HepG2 (cell line): ENCODE measurements around the gene RPS6KA3. TPM values are rescaled to one million over a fixed set of nuclear protein-coding genes. Genes with fewer than 3 reads are reported as not detected.

Experiments
- ATAC-seq: fragments of 200-7000 bp; cut with Tn5 transposase; 3 replicates; pipeline ENCODE4 v1.9.1; 2020; ENCODE audit warnings: mild to moderate bottlenecking, moderate library complexity
- BruUV-seq: library from RNA; stranded (reverse); fragments of 400-500 nt; replicated peaks from 2 replicates; lab custom pipeline; 2021; lab: Mats Ljungman, UMichigan
- CTCF ChIA-PET: fragments of 300-600 bp; formaldehyde crosslinking; extraction: SDS; loops from one replicate; lab custom pipeline; 2021; ENCODE audit warnings: low total read pairs, inconsistent platforms, low intra/inter-chr PET ratio; lab: Yijun Ruan, JAX
- POLR2A ChIA-PET: fragments of 350-600 bp; sonication (Branson Sonifier 250); formaldehyde crosslinking; loops from one replicate; lab custom pipeline; 2020; ENCODE audit warnings: antibody characterized with exemption, inconsistent platforms; lab: Yijun Ruan, JAX
- DNase-seq: peaks from one replicate; pipeline ENCODE4 v3.0.0-alpha.2; 2015; ENCODE audit warnings: low spot score
- FAIRE-seq: peaks from 3 replicates; lab custom pipeline; 2011; peaks lifted over from hg19 to GRCh38; lab: Jason Lieb, UNC
- H2AFZ ChIP-seq: one replicate; pipeline ENCODE4 v1.6.1; 2011; ENCODE audit warnings: low read length, inconsistent platforms
- H3K27ac ChIP-seq: fragments of 300-600 bp; 3 replicates; pipeline ENCODE4 v1.8.0; 2011; ENCODE audit warnings: mixed run types, mild to moderate bottlenecking, mixed read lengths, low read length, inconsistent platforms; ENCODE audit not compliant: insufficient read depth; ENCODE audit errors: extremely low read length
- H3K27me3 ChIP-seq, 2 experiments: fragments of 200-600 bp in 1 of 2; 2 replicates in 1 of 2; 3 replicates in 1 of 2; pipeline versions ENCODE4 v1.6.0 to v1.8.0; 2011; ENCODE audit warnings: low read length in 2 of 2, mild to moderate bottlenecking in 2 of 2, moderate library complexity in 2 of 2, inconsistent platforms in 1 of 2; ENCODE audit not compliant: insufficient read depth in 2 of 2, control insufficient read depth in 1 of 2
- H3K36me3 ChIP-seq, 2 experiments: fragments of 200-600 bp in 1 of 2; replicated peaks in 1 of 2; 2 replicates in 1 of 2; 3 replicates in 1 of 2; pipeline versions ENCODE4 v1.5.1 to v1.8.0; 2011; ENCODE audit warnings: low read length in 2 of 2, inconsistent platforms in 1 of 2; ENCODE audit not compliant: insufficient read depth in 2 of 2, control insufficient read depth in 1 of 2
- H3K4me1 ChIP-seq: 2 replicates; pipeline ENCODE4 v1.5.1; 2012; ENCODE audit warnings: low read length, inconsistent platforms; ENCODE audit not compliant: insufficient read depth
- H3K4me2 ChIP-seq: 2 replicates; pipeline ENCODE4 v1.6.0; 2011; ENCODE audit warnings: low read depth, low read length, inconsistent platforms
- H3K4me3 ChIP-seq, 3 experiments: fragments of 200-600 bp in 1 of 3; sonication (generic), shearing (Covaris generic) in 1 of 3; replicated peaks in 1 of 3; 2 replicates each; pipeline ENCODE4 v1.5.1; 2011 to 2016; ENCODE audit warnings: low read length in 3 of 3, inconsistent platforms in 2 of 3, low read depth in 2 of 3, mild to moderate bottlenecking in 2 of 3, control low read depth in 1 of 3, mixed read lengths in 1 of 3; ENCODE audit not compliant: insufficient read depth in 1 of 3
- H3K79me2 ChIP-seq: one replicate; pipeline ENCODE4 v1.6.1; 2011; ENCODE audit warnings: low read length, inconsistent platforms; ENCODE audit not compliant: insufficient read depth
- H3K9ac ChIP-seq: 2 replicates; pipeline ENCODE4 v1.6.0; 2011; ENCODE audit warnings: mild to moderate bottlenecking, low read depth, low read length, inconsistent platforms; ENCODE audit not compliant: insufficient read depth
- H3K9me3 ChIP-seq: 2 replicates; pipeline ENCODE4 v1.5.1; 2012; ENCODE audit warnings: mild to moderate bottlenecking, low read length
- H4K20me1 ChIP-seq: 2 replicates; pipeline ENCODE4 v1.6.0; 2011; ENCODE audit warnings: inconsistent platforms, mild to moderate bottlenecking, low read length, moderate library complexity; ENCODE audit not compliant: insufficient read depth
- ARID4A ChIP-seq: sonication (generic); formaldehyde crosslinking; IDR thresholded peaks from 2 replicates; pipeline ENCODE4 v1.5.0; 2020; ENCODE audit warnings: mild to moderate bottlenecking, missing genetic modification reagents, borderline replicate concordance
- FOSL2 ChIP-seq: sonication (generic); formaldehyde crosslinking; IDR thresholded peaks from 2 replicates; pipeline ENCODE4 v1.4.0; 2020; ENCODE audit warnings: missing genetic modification reagents
- POGZ ChIP-seq: sonication (generic); formaldehyde crosslinking; IDR thresholded peaks from 2 replicates; pipeline ENCODE4 v1.4.0; 2020; ENCODE audit warnings: mild to moderate bottlenecking, missing genetic modification reagents
- POLR2A ChIP-seq, 2 experiments: IDR thresholded peaks; 2 replicates each; pipeline ENCODE4 v1.6.1; 2011; ENCODE audit warnings: low read depth in 2 of 2, low read length in 2 of 2, mild to moderate bottlenecking in 1 of 2, moderate library complexity in 1 of 2; ENCODE audit not compliant: insufficient read depth in 1 of 2
- RAD21 ChIP-seq: fragments of 450-650 bp; formaldehyde crosslinking; IDR thresholded peaks from 2 replicates; pipeline ENCODE4 v1.5.0; 2020; ENCODE audit warnings: mild to moderate bottlenecking
- RBM22 ChIP-seq: fragments of 200-400 bp; formaldehyde crosslinking; optimal IDR thresholded peaks from 2 replicates; pipeline ENCODE3; 2017; ENCODE audit warnings: mild to moderate bottlenecking, low read length, moderate library complexity
- SMC3 ChIP-seq: IDR thresholded peaks from 2 replicates; pipeline ENCODE4 v1.6.1; 2011; ENCODE audit warnings: low read length, improper control_type of control experiment
- STAG1 ChIP-seq: sonication (generic); formaldehyde crosslinking; IDR thresholded peaks from 2 replicates; pipeline ENCODE4 v1.4.0; 2020; ENCODE audit warnings: missing genetic modification reagents
- TFAP4 ChIP-seq: sonication (generic); IDR thresholded peaks from 2 replicates; pipeline ENCODE4 v1.6.1; 2016; ENCODE audit warnings: low read depth, borderline replicate concordance
- ZC3H4 ChIP-seq: sonication (generic); formaldehyde crosslinking; IDR thresholded peaks from 2 replicates; pipeline ENCODE4 v1.4.0; 2020; ENCODE audit warnings: missing genetic modification reagents, borderline replicate concordance
- ZNF629 ChIP-seq: sonication (generic); formaldehyde crosslinking; conservative IDR thresholded peaks from 2 replicates; pipeline ENCODE4 v1.5.0; 2020; ENCODE audit warnings: missing genetic modification reagents
- ZNF691 ChIP-seq: sonication (generic); formaldehyde crosslinking; IDR thresholded peaks from 2 replicates; pipeline ENCODE4 v1.4.0; 2020; ENCODE audit warnings: missing genetic modification reagents, low read depth, mild to moderate bottlenecking, borderline replicate concordance
- WGBS: methylation state at CpG from one replicate; pipeline ENCODE4 v1.1.6; 2017; ENCODE audit warnings: low lambda C conversion rate; 5-methylcytosine and 5-hydroxymethylcytosine counted together
- in situ Hi-C: cut with HindIII; loops from 2 replicates; pipeline ENCODE4 v1.10.0; 2017; ENCODE audit warnings: low pct_unique_long_range_greater_than_20kb; ENCODE audit not compliant: extremely low pct_ligation_motif_present
- intact Hi-C: fragments of 100-400 bp; cut with micrococcal nuclease; formaldehyde crosslinking; loops from one replicate; pipeline ENCODE4 v1.10.0; 2022; ENCODE audit not compliant: unreplicated experiment
- polyA plus RNA-seq, 8 experiments: library from polyadenylated mRNA; depleted of rRNA in 3 of 8; stranded (reverse) in 7 of 8; unstranded in 1 of 8; fragments of >200 nt; fragmentation: Illumina TruSeq in 4 of 8; extraction: Trizol in 4 of 8; gene quantifications; 2 replicates each; pipeline versions ENCODE4 v1.2.1 to v1.2.3, GENCODE V29; 2011 to 2016; ENCODE audit warnings: low read depth in 4 of 8, missing spikeins in 1 of 8, mixed read lengths in 1 of 8; ENCODE audit not compliant: insufficient read depth in 1 of 8
- total RNA-seq, 5 experiments: library from RNA; depleted of rRNA; stranded (reverse); fragments of >200 nt; fragmentation: Illumina TruSeq; extraction: Trizol; gene quantifications; 2 replicates each; pipeline ENCODE4 v1.2.3, GENCODE V29; 2016; ENCODE audit warnings: low read depth in 1 of 5
- TF ChIP-seq, protein P1 (sequence below): sonication (generic); formaldehyde crosslinking; IDR thresholded peaks from 2 replicates; pipeline ENCODE4 v1.5.0; 2020; ENCODE audit warnings: missing genetic modification reagents
- TF ChIP-seq, protein P2 (sequence below): sonication (generic); formaldehyde crosslinking; IDR thresholded peaks from 2 replicates; pipeline ENCODE4 v1.5.0; 2020; ENCODE audit warnings: mild to moderate bottlenecking, missing genetic modification reagents, moderate library complexity

RPS6KA3 gene
- total and polyA plus RNA-seq, 2 of the 13 experiments (the other 11 are each of a cell fraction or from before 2014, with no cell fraction given) = 314 to 357 TPM

DNA sequence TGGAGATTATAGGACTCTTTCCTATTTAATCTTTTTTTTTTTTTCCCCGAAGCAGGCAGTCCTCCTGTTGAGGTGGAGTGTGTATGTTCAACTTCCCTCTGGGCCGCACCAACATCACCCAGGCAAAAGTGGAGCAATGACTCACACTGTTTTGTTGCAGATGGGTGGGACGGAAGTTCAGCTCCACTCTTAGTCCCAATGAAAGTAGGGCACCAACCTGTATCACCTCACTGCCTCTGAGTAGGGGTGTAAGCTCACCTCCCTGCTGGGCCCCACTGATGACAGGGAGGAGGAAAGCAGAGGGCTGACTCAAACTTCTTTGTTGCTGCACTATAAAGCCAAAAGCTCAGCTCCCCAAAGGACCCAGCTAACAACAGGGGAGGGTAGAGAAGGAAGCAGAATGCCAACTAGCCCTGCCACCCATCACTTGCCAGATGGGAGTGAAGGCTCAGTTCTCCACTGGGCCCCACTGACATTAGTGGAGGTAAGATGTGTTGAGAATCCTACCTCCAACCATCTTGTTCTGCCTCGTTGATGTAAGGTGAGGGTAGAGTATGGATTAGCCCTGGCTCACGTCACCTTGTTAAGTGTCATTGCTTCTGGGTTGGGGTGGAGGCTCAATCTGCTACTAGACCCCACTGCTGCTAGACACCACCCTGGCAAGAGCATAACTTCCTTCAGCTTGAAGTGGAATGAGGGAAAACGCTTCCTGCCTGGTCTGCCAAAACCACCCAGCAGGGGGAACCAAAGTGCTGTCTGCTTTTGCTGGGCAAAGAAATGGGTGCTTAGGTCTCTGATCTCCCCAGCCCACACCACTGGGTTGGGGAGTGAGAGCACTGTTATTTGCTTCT, 14.1 kb downstream of the RPS6KA3 start:
- FAIRE-seq (no peak), ATAC-seq (peak; percentile 60), DNase-seq (peak; percentile 35)
- Histone ChIP-seq H3K27me3 (no peaks in the 10 kb centered on the region), H3K9me3 (no peaks in the 10 kb centered on the region), H3K4me3 (no peak overlapping the region), H3K36me3 (peaks cover 5 to 25% of the 10 kb centered on the region in 2 experiments; a peak in 4 of 5 replicates), H3K9ac (no peak overlapping the region), H2AFZ (no peak overlapping the region), H3K27ac (peak overlapping the region; percentile 35), H4K20me1 (peaks cover 66% of the 10 kb centered on the region), H3K4me2 (peak overlapping the region; percentile 7; the same call in 1 of the 2 replicates), H3K4me1 (peaks cover 91% of the 10 kb centered on the region), H3K79me2 (peaks cover 94% of the 10 kb centered on the region)
- no TSS peak for BruUV-seq
- in situ Hi-C loops (loop anchor here (5.0 kb wide), 1 partner anchor 190 kb away; no protein-coding TSS in a partner anchor), intact Hi-C loops (loop anchor here (1.0 to 10.0 kb wide), 4 partner anchors 190 to 1102 kb away; no protein-coding TSS in a partner anchor)
- ChIA-PET CTCF (interaction anchor here (2.6 kb wide), 1 partner anchor 190 kb away, joined by 16 read pairs; no protein-coding TSS in a partner anchor), POLR2A (interaction anchor here (0.8 to 2.7 kb wide), 8 partner anchors 19 to 247 kb away, joined by 3 to 15 read pairs (median 3); no protein-coding TSS in a partner anchor)
- WGBS = 84% methylated on average over 4 of the region's 6 CpGs
- TF ChIP-seq FOSL2 (CRISPR knock-in tag) (peak; percentile 54), TFAP4 (no peak), ZNF691 (CRISPR knock-in tag) (no peak), ZC3H4 (CRISPR knock-in tag) (peak; percentile 70), ARID4A (CRISPR knock-in tag) (peak; percentile 31; the same call in 1 of the 2 replicates), RAD21 (CRISPR knock-in tag) (peak; percentile 51; the same call in 1 of the 2 replicates), RBM22 (peak; percentile 76), SMC3 (peak; percentile 66), ZNF629 (CRISPR knock-in tag) (peak; percentile 52; the same call in 1 of the 2 replicates), STAG1 (CRISPR knock-in tag) (peak; percentile 56), POLR2A (IDR thresholded peaks at IDR 0.05; ENCODE audit: insufficient read depth in 1 of 2, low read depth in 2 of 2, low read length in 2 of 2) (peak in 1 of 2 experiments; percentile 7; a peak in 2 of 4 replicates), POGZ (CRISPR knock-in tag) (no peak)
- TF ChIP-seq, protein P1, sequence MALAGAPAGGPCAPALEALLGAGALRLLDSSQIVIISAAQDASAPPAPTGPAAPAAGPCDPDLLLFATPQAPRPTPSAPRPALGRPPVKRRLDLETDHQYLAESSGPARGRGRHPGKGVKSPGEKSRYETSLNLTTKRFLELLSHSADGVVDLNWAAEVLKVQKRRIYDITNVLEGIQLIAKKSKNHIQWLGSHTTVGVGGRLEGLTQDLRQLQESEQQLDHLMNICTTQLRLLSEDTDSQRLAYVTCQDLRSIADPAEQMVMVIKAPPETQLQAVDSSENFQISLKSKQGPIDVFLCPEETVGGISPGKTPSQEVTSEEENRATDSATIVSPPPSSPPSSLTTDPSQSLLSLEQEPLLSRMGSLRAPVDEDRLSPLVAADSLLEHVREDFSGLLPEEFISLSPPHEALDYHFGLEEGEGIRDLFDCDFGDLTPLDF (CRISPR knock-in tag) = no peak
- TF ChIP-seq, protein P2, sequence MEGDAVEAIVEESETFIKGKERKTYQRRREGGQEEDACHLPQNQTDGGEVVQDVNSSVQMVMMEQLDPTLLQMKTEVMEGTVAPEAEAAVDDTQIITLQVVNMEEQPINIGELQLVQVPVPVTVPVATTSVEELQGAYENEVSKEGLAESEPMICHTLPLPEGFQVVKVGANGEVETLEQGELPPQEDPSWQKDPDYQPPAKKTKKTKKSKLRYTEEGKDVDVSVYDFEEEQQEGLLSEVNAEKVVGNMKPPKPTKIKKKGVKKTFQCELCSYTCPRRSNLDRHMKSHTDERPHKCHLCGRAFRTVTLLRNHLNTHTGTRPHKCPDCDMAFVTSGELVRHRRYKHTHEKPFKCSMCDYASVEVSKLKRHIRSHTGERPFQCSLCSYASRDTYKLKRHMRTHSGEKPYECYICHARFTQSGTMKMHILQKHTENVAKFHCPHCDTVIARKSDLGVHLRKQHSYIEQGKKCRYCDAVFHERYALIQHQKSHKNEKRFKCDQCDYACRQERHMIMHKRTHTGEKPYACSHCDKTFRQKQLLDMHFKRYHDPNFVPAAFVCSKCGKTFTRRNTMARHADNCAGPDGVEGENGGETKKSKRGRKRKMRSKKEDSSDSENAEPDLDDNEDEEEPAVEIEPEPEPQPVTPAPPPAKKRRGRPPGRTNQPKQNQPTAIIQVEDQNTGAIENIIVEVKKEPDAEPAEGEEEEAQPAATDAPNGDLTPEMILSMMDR (CRISPR knock-in tag) = peak; percentile 59
